Activated CD8-positive, alpha-beta memory T cell treated with anti-CD3 and anti-CD28 coated beads, Interleukin-2, amount 10 ng/mL, durations not matched to agents 7 days and 5 days (primary cell): ENCODE data around the gene CDKN2B-AS1. TPM values are rescaled to one million over a fixed set of nuclear protein-coding genes. Genes with fewer than 3 reads are reported as not detected.
A peak's percentile ranks its signal among the peaks of the same experiment; 100 is the strongest.

Experiments used
- ATAC-seq: fragments of 150-1000 bp; cut with Tn5 transposase; one replicate; pipeline ENCODE4 v1.10.0; 2021; ENCODE audit warnings: moderate library complexity
- CTCF ChIA-PET: fragments of 350-600 bp; sonication (Branson Sonifier 250); formaldehyde crosslinking; loops from one replicate; lab custom pipeline; 2021; ENCODE audit warnings: antibody characterized with exemption; lab: Charles Lee
- DNase-seq: peaks from one replicate; pipeline ENCODE4 v3.0.0-alpha.2; 2020
- H3K27ac Mint-ChIP-seq: one replicate; pipeline ENCODE4 v1.8.0; 2021; ENCODE audit warnings: mild to moderate bottlenecking, mixed read lengths
- H3K27me3 Mint-ChIP-seq: one replicate; pipeline ENCODE4 v1.8.0; 2021; ENCODE audit warnings: mixed read lengths
- H3K36me3 Mint-ChIP-seq: one replicate; pipeline ENCODE4 v1.8.0; 2021; ENCODE audit warnings: mild to moderate bottlenecking, mixed read lengths
- H3K4me1 Mint-ChIP-seq: one replicate; pipeline ENCODE4 v1.8.0; 2021; ENCODE audit warnings: mixed read lengths
- H3K4me3 Mint-ChIP-seq: one replicate; pipeline ENCODE4 v1.8.0; 2021; ENCODE audit warnings: mild to moderate bottlenecking, moderate library complexity, mixed read lengths
- H3K9me3 Mint-ChIP-seq: one replicate; pipeline ENCODE4 v1.8.0; 2022; ENCODE audit warnings: low read depth, mixed read lengths
- total RNA-seq, 2 experiments: library from RNA; stranded (reverse); gene quantifications; one replicate each; pipeline ENCODE4 v1.2.3, GENCODE V29; 2021

Gene CDKN2B-AS1
- total RNA-seq, 2 experiments from 2014 or later: 3.3 to 3.4 TPM

- peaks cover 17% of the 10 kb centered on the region for H3K36me3 Mint-ChIP-seq
- no peak overlapping the region for H3K4me3 Mint-ChIP-seq
- peaks cover 34% of the 10 kb centered on the region for H3K4me1 Mint-ChIP-seq
- ATAC-seq: peak; percentile 82
- no peak for DNase-seq
- peaks cover 74% of the 10 kb centered on the region for H3K27me3 Mint-ChIP-seq
- peak overlapping the region; percentile 58 for H3K27ac Mint-ChIP-seq
- CTCF ChIA-PET: no interaction called here
- H3K9me3 Mint-ChIP-seq: peaks cover 3% of the 10 kb centered on the region
Observed at GRCh38 chr9:22097707-22098106, 103.1 kb downstream of the CDKN2B-AS1 start.

GRCh38 chr9:22098643-22099332 is 104.2 kb downstream of the CDKN2B-AS1 start:
- Mint-ChIP-seq H3K27me3 (peaks cover 69% of the 10 kb centered on the region), H3K36me3 (peaks cover 14% of the 10 kb centered on the region), H3K27ac (no peak overlapping the region), H3K4me1 (peaks cover 40% of the 10 kb centered on the region), H3K9me3 (peaks cover 3% of the 10 kb centered on the region), H3K4me3 (no peak overlapping the region)
- CTCF ChIA-PET: no interaction called here
- no peak for DNase-seq
- ATAC-seq: no peak

GRCh38 chr9:22100626-22101025 is 106.0 kb downstream of the CDKN2B-AS1 start:
- H3K36me3 Mint-ChIP-seq: peaks cover 9% of the 10 kb centered on the region
- CTCF ChIA-PET: interaction anchor here (1.5 kb wide), 1 partner anchor 92 kb away, joined by 6 read pairs; the partner anchor contains the start of gene CDKN2B
- no peaks in the 10 kb centered on the region for H3K9me3 Mint-ChIP-seq
- H3K27me3 Mint-ChIP-seq: peaks cover 56% of the 10 kb centered on the region
- no peak overlapping the region for H3K27ac Mint-ChIP-seq
- ATAC-seq (no peak), DNase-seq (no peak)
- H3K4me3 Mint-ChIP-seq: no peak overlapping the region
- H3K4me1 Mint-ChIP-seq: peaks cover 58% of the 10 kb centered on the region

- no peak overlapping the region for H3K4me3 Mint-ChIP-seq
- CTCF ChIA-PET: interaction anchor here (0.8 to 1.5 kb wide), 4 partner anchors 49 to 289 kb away, joined by 3 to 6 read pairs (median 4); partner anchors contain the start of gene CDKN2B
- H3K27me3 Mint-ChIP-seq: peaks cover 48% of the 10 kb centered on the region
- no peaks in the 10 kb centered on the region for H3K9me3 Mint-ChIP-seq
- H3K27ac Mint-ChIP-seq: peak overlapping the region; percentile 16
- peaks cover 55% of the 10 kb centered on the region for H3K4me1 Mint-ChIP-seq
- ATAC-seq: no peak
- peaks cover 9% of the 10 kb centered on the region for H3K36me3 Mint-ChIP-seq
- DNase-seq: no peak
Observed at GRCh38 chr9:22102146-22103053, 107.8 kb downstream of the CDKN2B-AS1 start.

- ATAC-seq (no peak), DNase-seq (no peak)
- Mint-ChIP-seq H3K27ac (peak overlapping the region; percentile 65), H3K4me3 (no peak overlapping the region), H3K4me1 (peaks cover 46% of the 10 kb centered on the region), H3K9me3 (no peaks in the 10 kb centered on the region), H3K36me3 (peaks cover 12% of the 10 kb centered on the region), H3K27me3 (peaks cover 55% of the 10 kb centered on the region)
- CTCF ChIA-PET: interaction anchor here (0.8 to 3.0 kb wide), 5 partner anchors 14 to 290 kb away, joined by 3 to 11 read pairs (median 4); no protein-coding TSS in a partner anchor
Observed at GRCh38 chr9:22103685-22104575, 109.3 kb downstream of the CDKN2B-AS1 start.

- ATAC-seq (peak; percentile 96), DNase-seq (peak; percentile 65)
- CTCF ChIA-PET: interaction anchor here (0.6 to 3.0 kb wide), 5 partner anchors 12 to 54 kb away, joined by 3 to 14 read pairs (median 5); no protein-coding TSS in a partner anchor
- H3K36me3 Mint-ChIP-seq: peaks cover 12% of the 10 kb centered on the region
- no peaks in the 10 kb centered on the region for H3K9me3 Mint-ChIP-seq
- H3K4me3 Mint-ChIP-seq: no peak overlapping the region
- peak overlapping the region; percentile 65 for H3K27ac Mint-ChIP-seq
- peaks cover 44% of the 10 kb centered on the region for H3K4me1 Mint-ChIP-seq
- H3K27me3 Mint-ChIP-seq: peaks cover 55% of the 10 kb centered on the region
Observed at GRCh38 chr9:22105005-22105722, 110.6 kb downstream of the CDKN2B-AS1 start.

GRCh38 chr9:22107202-22108045 is 112.8 kb downstream of the CDKN2B-AS1 start:
- Mint-ChIP-seq H3K9me3 (no peaks in the 10 kb centered on the region), H3K4me1 (peaks cover 34% of the 10 kb centered on the region), H3K36me3 (peaks cover 8% of the 10 kb centered on the region), H3K27ac (no peak overlapping the region), H3K4me3 (no peak overlapping the region), H3K27me3 (peaks cover 57% of the 10 kb centered on the region)
- ATAC-seq (no peak), DNase-seq (no peak)
- CTCF ChIA-PET: interaction anchor here (4.1 kb wide), 1 partner anchor 12 kb away, joined by 16 read pairs; no protein-coding TSS in a partner anchor

- Mint-ChIP-seq H3K4me3 (no peak overlapping the region), H3K36me3 (peaks cover 8% of the 10 kb centered on the region), H3K9me3 (no peaks in the 10 kb centered on the region), H3K4me1 (peaks cover 25% of the 10 kb centered on the region), H3K27ac (no peak overlapping the region), H3K27me3 (peaks cover 63% of the 10 kb centered on the region)
- CTCF ChIA-PET: interaction anchor here (0.9 to 4.1 kb wide), 4 partner anchors 9 to 101 kb away, joined by 3 to 16 read pairs (median 6); no protein-coding TSS in a partner anchor
- ATAC-seq (no peak), DNase-seq (no peak)
Observed at GRCh38 chr9:22108581-22109370, 114.2 kb downstream of the CDKN2B-AS1 start.

- ATAC-seq (no peak), DNase-seq (no peak)
- H3K27ac Mint-ChIP-seq: no peak overlapping the region
- H3K9me3 Mint-ChIP-seq: no peaks in the 10 kb centered on the region
- H3K27me3 Mint-ChIP-seq: peaks cover 71% of the 10 kb centered on the region
- H3K4me3 Mint-ChIP-seq: no peak overlapping the region
- H3K36me3 Mint-ChIP-seq: peaks cover 10% of the 10 kb centered on the region
- H3K4me1 Mint-ChIP-seq: peaks cover 4% of the 10 kb centered on the region
- CTCF ChIA-PET: interaction anchor here (1.2 kb wide), 1 partner anchor 10 kb away, joined by 3 read pairs; no protein-coding TSS in a partner anchor
Observed at GRCh38 chr9:22111176-22111953, 116.8 kb downstream of the CDKN2B-AS1 start.

- no peak for DNase-seq
- Mint-ChIP-seq H3K27me3 (peaks cover 74% of the 10 kb centered on the region), H3K4me1 (peaks cover 4% of the 10 kb centered on the region), H3K27ac (no peak overlapping the region), H3K4me3 (no peak overlapping the region), H3K9me3 (no peaks in the 10 kb centered on the region), H3K36me3 (peaks cover 10% of the 10 kb centered on the region)
- ATAC-seq: no peak
- CTCF ChIA-PET: interaction anchor here (0.8 kb wide), 1 partner anchor 127 kb away, joined by 3 read pairs; no protein-coding TSS in a partner anchor
Observed at GRCh38 chr9:22111954-22112247, 117.3 kb downstream of the CDKN2B-AS1 start.
